Measurements from ENCODE around the gene PXDN. TPM values are rescaled to one million over a fixed set of nuclear protein-coding genes. Genes with fewer than 3 reads are reported as not detected.

The PXDN gene
- total and polyA plus RNA-seq, 2 donors (not counting 3 experiments of a cell fraction or from before 2014, with no cell fraction given): 231 to 308 TPM

DNA sequence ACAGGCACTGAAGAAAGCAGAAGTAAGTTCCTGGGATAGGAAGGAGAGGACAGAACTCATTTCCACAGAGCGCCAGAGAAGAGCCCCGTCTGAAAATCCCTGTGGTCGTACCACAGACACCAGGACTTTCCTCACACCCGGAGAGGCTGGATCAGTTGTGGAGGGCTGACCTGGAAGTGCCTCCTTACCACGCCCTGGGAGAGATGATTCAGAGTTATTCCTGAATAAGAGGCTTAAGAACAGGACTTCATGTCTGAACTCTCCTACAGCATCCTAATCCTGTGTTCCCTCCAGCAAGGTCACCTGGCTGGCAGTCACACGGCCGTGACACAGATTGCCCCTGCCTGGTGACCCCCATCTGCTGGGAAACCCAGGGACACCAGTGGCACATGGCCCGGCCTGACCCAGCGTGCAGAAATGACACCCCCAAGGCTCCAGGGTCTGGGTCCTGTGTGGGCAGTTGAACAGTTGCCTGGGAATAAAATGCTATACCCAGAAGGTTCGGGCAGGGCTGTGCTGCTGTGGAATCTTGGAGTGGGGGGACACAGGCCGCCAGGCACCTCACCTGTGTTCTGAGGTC is 105.9 kb downstream of the PXDN start:
- Histone ChIP-seq H3K9me1 (replicated peaks; ENCODE audit: control insufficient read depth, extremely low read depth, insufficient read depth, low read length) (no peaks in the 10 kb centered on the region), H3K27ac (ENCODE audit: insufficient read depth, low read depth, low read length) (no peak overlapping the region), H3K79me2 (ENCODE audit: control insufficient read depth, insufficient read depth, low read length) (no peaks in the 10 kb centered on the region), H3K9me3 (replicated peaks; ENCODE audit: control insufficient read depth, insufficient read depth, low read length) (no peaks in the 10 kb centered on the region), H3K4me2 (ENCODE audit: insufficient read depth, low read length) (no peak overlapping the region), H4K20me1 (replicated peaks; ENCODE audit: control insufficient read depth, extremely low read depth, insufficient read depth, low read length) (no peaks in the 10 kb centered on the region), H3K9ac (replicated peaks; ENCODE audit: extremely low read depth, insufficient read depth, low read length) (no peak overlapping the region), H3K4me3 (replicated peaks in 1 of 3; ENCODE audit: insufficient read depth in 1 of 3, low read depth in 1 of 3, low read length in 3 of 3) (no peak overlapping the region), H3K4me1 (ENCODE audit: control insufficient read depth, extremely low read depth, insufficient read depth, low read length) (no peaks in the 10 kb centered on the region), H3K36me3 (ENCODE audit: control insufficient read depth in 2 of 2, extremely low read depth in 1 of 2, insufficient read depth in 2 of 2, low read length in 2 of 2) (peaks cover 5 to 35% of the 10 kb centered on the region in 2 experiments), H2AFZ (ENCODE audit: low read depth, low read length) (no peak overlapping the region), H3K27me3 (ENCODE audit: control insufficient read depth in 2 of 2, insufficient read depth in 2 of 2, low read length in 2 of 2) (no peaks in the 10 kb centered on the region)
- no TSS peak for BruUV-seq (replicated peaks)
- FAIRE-seq (no peak), DNase-seq (ENCODE audit: low read depth, low spot score) (no peak)
- TF ChIP-seq EZH2 (IDR thresholded peaks at IDR 0.05; ENCODE audit: borderline replicate concordance, low read depth, low read length, severe bottlenecking): no peak
- TF ChIP-seq GATA2 (IDR thresholded peaks at IDR 0.05; ENCODE audit: insufficient read depth, insufficient read length, low read depth, low read length): no peak
- TF ChIP-seq MYC (IDR thresholded peaks at IDR 0.05; ENCODE audit: low read depth, low read length): no peak
- TF ChIP-seq POLR2A (IDR thresholded peaks at IDR 0.05; ENCODE audit: low read depth, low read length): no peak
- TF ChIP-seq, protein P1, sequence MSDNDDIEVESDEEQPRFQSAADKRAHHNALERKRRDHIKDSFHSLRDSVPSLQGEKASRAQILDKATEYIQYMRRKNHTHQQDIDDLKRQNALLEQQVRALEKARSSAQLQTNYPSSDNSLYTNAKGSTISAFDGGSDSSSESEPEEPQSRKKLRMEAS (IDR thresholded peaks at IDR 0.05; ENCODE audit: insufficient read depth, insufficient read length): no peak
- no peak for TF ChIP-seq JUN (IDR thresholded peaks at IDR 0.05; ENCODE audit: borderline replicate concordance, insufficient read depth, insufficient read length, low read depth)
- TF ChIP-seq, protein P2, sequence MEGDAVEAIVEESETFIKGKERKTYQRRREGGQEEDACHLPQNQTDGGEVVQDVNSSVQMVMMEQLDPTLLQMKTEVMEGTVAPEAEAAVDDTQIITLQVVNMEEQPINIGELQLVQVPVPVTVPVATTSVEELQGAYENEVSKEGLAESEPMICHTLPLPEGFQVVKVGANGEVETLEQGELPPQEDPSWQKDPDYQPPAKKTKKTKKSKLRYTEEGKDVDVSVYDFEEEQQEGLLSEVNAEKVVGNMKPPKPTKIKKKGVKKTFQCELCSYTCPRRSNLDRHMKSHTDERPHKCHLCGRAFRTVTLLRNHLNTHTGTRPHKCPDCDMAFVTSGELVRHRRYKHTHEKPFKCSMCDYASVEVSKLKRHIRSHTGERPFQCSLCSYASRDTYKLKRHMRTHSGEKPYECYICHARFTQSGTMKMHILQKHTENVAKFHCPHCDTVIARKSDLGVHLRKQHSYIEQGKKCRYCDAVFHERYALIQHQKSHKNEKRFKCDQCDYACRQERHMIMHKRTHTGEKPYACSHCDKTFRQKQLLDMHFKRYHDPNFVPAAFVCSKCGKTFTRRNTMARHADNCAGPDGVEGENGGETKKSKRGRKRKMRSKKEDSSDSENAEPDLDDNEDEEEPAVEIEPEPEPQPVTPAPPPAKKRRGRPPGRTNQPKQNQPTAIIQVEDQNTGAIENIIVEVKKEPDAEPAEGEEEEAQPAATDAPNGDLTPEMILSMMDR (IDR thresholded peaks at IDR 0.05; ENCODE audit: extremely low read depth in 1 of 2, insufficient read depth in 1 of 2, low read depth in 1 of 2, low read length in 2 of 2): no peak
- no peak for TF ChIP-seq FOS (IDR thresholded peaks at IDR 0.05; ENCODE audit: borderline replicate concordance, insufficient read depth, low read length)
- no peak for TF ChIP-seq POLR2AphosphoS5 (IDR thresholded peaks at IDR 0.05; ENCODE audit: insufficient read depth, low read depth, low read length)
- ChIA-PET POLR2A (no interaction called here), CTCF (no interaction called here)
- dilution Hi-C loops (cut with MboI; ENCODE audit: extremely low pct_ligation_motif_present, low sequenced_read_pairs) (no loop called here), intact Hi-C loops (cut with micrococcal nuclease) (no loop called here)
